PC-3 (cell line): ENCODE data around the gene KYNU. TPM values are rescaled to one million over a fixed set of nuclear protein-coding genes. Genes with fewer than 3 reads are reported as not detected.

Source experiments
- ATAC-seq: fragments of 200-7000 bp; cut with Tn5 transposase; 2 replicates; pipeline ENCODE4 v1.9.1; 2020; ENCODE audit warnings: mild to moderate bottlenecking, moderate library complexity
- BruUV-seq: library from RNA; stranded (reverse); fragments of 400-500 nt; replicated peaks from 2 replicates; lab custom pipeline; 2021; lab: Mats Ljungman, UMichigan
- CTCF ChIA-PET: fragments of 300-600 bp; sonication (Branson Sonifier 250); formaldehyde crosslinking; loops from one replicate; lab custom pipeline; 2022; ENCODE audit warnings: antibody characterized with exemption; lab: Charles Lee
- POLR2A ChIA-PET: fragments of 300-600 bp; sonication (Branson Sonifier 250); formaldehyde crosslinking; loops from one replicate; lab custom pipeline; 2022; ENCODE audit warnings: antibody characterized with exemption; ENCODE audit not compliant: unreplicated experiment; lab: Charles Lee
- DNase-seq: peaks from one replicate; pipeline ENCODE4 v3.0.0-alpha.2; 2015
- H2AFZ ChIP-seq: fragments of 300-600 bp; sonication (generic); 2 replicates; pipeline ENCODE4 v1.6.0; 2016; ENCODE audit warnings: antibody characterized with exemption, low read length
- H3F3A ChIP-seq: fragments of 300-600 bp; sonication (generic); one replicate; pipeline ENCODE4 v1.6.0; 2017; ENCODE audit warnings: antibody characterized with exemption, low read length, control low read depth, mild to moderate bottlenecking; ENCODE audit not compliant: unreplicated experiment
- H3K27ac ChIP-seq: fragments of 300-600 bp; sonication (generic); 2 replicates; pipeline ENCODE4 v1.5.1; 2016; ENCODE audit warnings: mild to moderate bottlenecking, low read length
- H3K27me3 ChIP-seq: fragments of 300-600 bp; sonication (generic); 2 replicates; pipeline ENCODE4 v1.6.1; 2016; ENCODE audit warnings: low read length, mixed read lengths
- H3K36me3 ChIP-seq: fragments of 300-600 bp; sonication (generic); 2 replicates; pipeline ENCODE4 v1.6.1; 2016; ENCODE audit warnings: low read depth, mixed run types, low read length, mixed read lengths
- H3K4me1 ChIP-seq: fragments of 300-600 bp; sonication (generic); 2 replicates; pipeline ENCODE4 v1.5.1; 2016; ENCODE audit warnings: low read length; ENCODE audit not compliant: insufficient read depth
- H3K4me2 ChIP-seq: fragments of 300-600 bp; sonication (generic); 2 replicates; pipeline ENCODE4 v1.6.0; 2016; ENCODE audit warnings: low read length
- H3K4me3 ChIP-seq: fragments of 300-600 bp; sonication (generic); 2 replicates; pipeline ENCODE4 v1.5.1; 2016; ENCODE audit warnings: mild to moderate bottlenecking, low read length, mixed read lengths
- H3K79me2 ChIP-seq: fragments of 300-600 bp; sonication (generic); 2 replicates; pipeline ENCODE4 v1.6.1; 2017; ENCODE audit warnings: low read length, mixed read lengths
- H3K9ac ChIP-seq: fragments of 300-600 bp; sonication (generic); 2 replicates; pipeline ENCODE4 v1.6.0; 2016; ENCODE audit warnings: mild to moderate bottlenecking, low read length
- H3K9me2 ChIP-seq: fragments of 300-600 bp; sonication (generic); replicated peaks from 2 replicates; pipeline ENCODE4 v1.6.1; 2016; ENCODE audit warnings: mixed run types, low read length, mixed read lengths
- H3K9me3 ChIP-seq: fragments of 300-600 bp; sonication (generic); 2 replicates; pipeline ENCODE4 v1.6.1; 2016; ENCODE audit warnings: low read length, mixed read lengths
- H4K20me1 ChIP-seq: fragments of 300-600 bp; sonication (generic); 2 replicates; pipeline ENCODE4 v1.6.1; 2016; ENCODE audit warnings: low read length, mixed read lengths
- EZH2 ChIP-seq: fragments of 300-600 bp; sonication (generic); IDR thresholded peaks from one replicate; pipeline ENCODE4 v1.6.1; 2017; ENCODE audit warnings: antibody characterized with exemption, mild to moderate bottlenecking, low read length; ENCODE audit not compliant: unreplicated experiment
- EZH2phosphoT487 ChIP-seq: fragments of 300-600 bp; sonication (generic); IDR thresholded peaks from 2 replicates; pipeline ENCODE4 v1.6.1; 2018; ENCODE audit warnings: mild to moderate bottlenecking, antibody characterized with exemption, low read length, borderline replicate concordance
- intact Hi-C: fragments of 100-400 bp; cut with micrococcal nuclease; formaldehyde crosslinking; loops from 2 replicates; pipeline ENCODE4 v1.9.0; 2023
- total RNA-seq: library from RNA; depleted of rRNA; stranded (reverse); fragments of >200 nt; gene quantifications from 2 replicates; pipeline ENCODE4 v1.2.3, GENCODE V29; 2014
- TF ChIP-seq, protein P1 (sequence below): fragments of 300-600 bp; sonication (generic); conservative IDR thresholded peaks from 2 replicates; pipeline ENCODE4 v1.5.1; 2017; ENCODE audit warnings: antibody characterized with exemption, low read depth, mild to moderate bottlenecking, low read length

The KYNU gene
- total RNA-seq, 1 experiment from 2014 or later, result 2.3 TPM

- TF ChIP-seq EZH2 (no peak), EZH2phosphoT487 (no peak)
- TF ChIP-seq, protein P1, sequence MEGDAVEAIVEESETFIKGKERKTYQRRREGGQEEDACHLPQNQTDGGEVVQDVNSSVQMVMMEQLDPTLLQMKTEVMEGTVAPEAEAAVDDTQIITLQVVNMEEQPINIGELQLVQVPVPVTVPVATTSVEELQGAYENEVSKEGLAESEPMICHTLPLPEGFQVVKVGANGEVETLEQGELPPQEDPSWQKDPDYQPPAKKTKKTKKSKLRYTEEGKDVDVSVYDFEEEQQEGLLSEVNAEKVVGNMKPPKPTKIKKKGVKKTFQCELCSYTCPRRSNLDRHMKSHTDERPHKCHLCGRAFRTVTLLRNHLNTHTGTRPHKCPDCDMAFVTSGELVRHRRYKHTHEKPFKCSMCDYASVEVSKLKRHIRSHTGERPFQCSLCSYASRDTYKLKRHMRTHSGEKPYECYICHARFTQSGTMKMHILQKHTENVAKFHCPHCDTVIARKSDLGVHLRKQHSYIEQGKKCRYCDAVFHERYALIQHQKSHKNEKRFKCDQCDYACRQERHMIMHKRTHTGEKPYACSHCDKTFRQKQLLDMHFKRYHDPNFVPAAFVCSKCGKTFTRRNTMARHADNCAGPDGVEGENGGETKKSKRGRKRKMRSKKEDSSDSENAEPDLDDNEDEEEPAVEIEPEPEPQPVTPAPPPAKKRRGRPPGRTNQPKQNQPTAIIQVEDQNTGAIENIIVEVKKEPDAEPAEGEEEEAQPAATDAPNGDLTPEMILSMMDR, result no peak
- POLR2A ChIA-PET, result interaction anchor here (0.6 kb wide), 1 partner anchor 11 kb away, joined by 6 read pairs; no protein-coding TSS in a partner anchor
- Histone ChIP-seq H2AFZ (no peak overlapping the region), H3K27ac (no peak overlapping the region), H3K79me2 (no peaks in the 10 kb centered on the region), H3K4me1 (no peaks in the 10 kb centered on the region), H3K4me2 (no peak overlapping the region), H3K27me3 (no peaks in the 10 kb centered on the region), H4K20me1 (no peaks in the 10 kb centered on the region), H3K36me3 (no peaks in the 10 kb centered on the region), H3K9me2 (no peaks in the 10 kb centered on the region), H3F3A (no peaks in the 10 kb centered on the region), H3K9me3 (no peaks in the 10 kb centered on the region), H3K4me3 (no peak overlapping the region), H3K9ac (no peak overlapping the region)
- intact Hi-C loops, result no loop called here
- BruUV-seq, result no TSS peak
- DNase-seq (no peak), ATAC-seq (no peak)
- CTCF ChIA-PET, result no interaction called here
Measured at GRCh38 chr2:142840436-142840835, 37.0 kb upstream of the KYNU start.

GRCh38 chr2:142841788-142842187 lies 35.7 kb upstream of the KYNU start:
- no peak for ATAC-seq
- H3K9me3 ChIP-seq, result no peaks in the 10 kb centered on the region
- no peak overlapping the region for H2AFZ ChIP-seq
- no peaks in the 10 kb centered on the region for H3K79me2 ChIP-seq
- H3K9me2 ChIP-seq, result no peaks in the 10 kb centered on the region
- no peaks in the 10 kb centered on the region for H4K20me1 ChIP-seq
- no peaks in the 10 kb centered on the region for H3K4me1 ChIP-seq
- no peak overlapping the region for H3K9ac ChIP-seq
- no peak overlapping the region for H3K4me3 ChIP-seq
- no peak for DNase-seq
- CTCF ChIA-PET, result no interaction called here
- H3K4me2 ChIP-seq, result no peak overlapping the region
- TF ChIP-seq EZH2phosphoT487 (no peak), EZH2 (no peak)
- TF ChIP-seq, protein P1, result no peak
- no peaks in the 10 kb centered on the region for H3F3A ChIP-seq
- no TSS peak for BruUV-seq
- no peaks in the 10 kb centered on the region for H3K36me3 ChIP-seq
- intact Hi-C loops, result no loop called here
- POLR2A ChIA-PET, result no interaction called here
- no peaks in the 10 kb centered on the region for H3K27me3 ChIP-seq
- no peak overlapping the region for H3K27ac ChIP-seq

DNA sequence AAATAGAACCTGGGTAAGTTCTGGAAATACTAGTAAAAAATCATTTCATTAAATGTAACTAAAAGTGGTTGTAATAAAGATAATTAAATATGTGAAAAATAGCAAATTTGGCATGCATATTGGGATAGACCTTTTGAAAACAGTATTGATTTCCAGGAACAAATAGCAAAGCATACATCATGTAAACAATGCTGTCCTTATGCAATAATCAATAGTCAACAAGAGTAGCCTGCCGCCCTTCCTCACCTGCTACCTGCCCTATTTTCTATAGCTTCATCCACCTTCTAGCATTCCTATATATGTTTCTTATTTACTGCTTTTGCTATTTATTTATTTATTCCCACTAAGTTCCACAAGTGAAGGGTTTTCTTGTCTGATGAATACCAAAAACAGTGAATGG lies 35.1 kb upstream of the KYNU start:
- Histone ChIP-seq H3K79me2 (no peaks in the 10 kb centered on the region), H3K4me3 (no peak overlapping the region), H3K27me3 (no peaks in the 10 kb centered on the region), H3K9me3 (no peaks in the 10 kb centered on the region), H3F3A (no peaks in the 10 kb centered on the region), H2AFZ (no peak overlapping the region), H4K20me1 (no peaks in the 10 kb centered on the region), H3K27ac (no peak overlapping the region), H3K36me3 (no peaks in the 10 kb centered on the region), H3K4me2 (no peak overlapping the region), H3K9me2 (no peaks in the 10 kb centered on the region), H3K9ac (no peak overlapping the region), H3K4me1 (no peaks in the 10 kb centered on the region)
- BruUV-seq, result no TSS peak
- intact Hi-C loops, result no loop called here
- DNase-seq (no peak), ATAC-seq (no peak)
- ChIA-PET CTCF (no interaction called here), POLR2A (no interaction called here)
- TF ChIP-seq EZH2phosphoT487 (no peak), EZH2 (no peak)
- TF ChIP-seq, protein P1, result no peak
